Coronary artery (tissue), 2 donors: ENCODE data around the gene EHMT1.
"Not testable (repeated sequence)": the region's sequence is repeated elsewhere in the genome, so short reads cannot be mapped to it uniquely, and the experiment has no call there.

Experiments
- DNase-seq: peaks from one replicate; pipeline ENCODE4 v3.0.0-alpha.2; 2017; ENCODE audit warnings: low spot score
- H3K27ac ChIP-seq, 2 donors: fragments of 200-600 bp; sonication (generic); one replicate each; pipeline ENCODE4 v1.5.1; 2016 to 2019
- H3K4me3 ChIP-seq: fragments of 200-600 bp; sonication (generic); 2 replicates; pipeline ENCODE4 v1.5.1; 2016; ENCODE audit warnings: mild to moderate bottlenecking, moderate library complexity
- TF ChIP-seq, protein P1 (sequence below): fragments of 200-600 bp; sonication (generic); IDR thresholded peaks from one replicate; pipeline ENCODE4 v1.5.1; 2019; ENCODE audit warnings: antibody characterized with exemption

Gene EHMT1

DNA sequence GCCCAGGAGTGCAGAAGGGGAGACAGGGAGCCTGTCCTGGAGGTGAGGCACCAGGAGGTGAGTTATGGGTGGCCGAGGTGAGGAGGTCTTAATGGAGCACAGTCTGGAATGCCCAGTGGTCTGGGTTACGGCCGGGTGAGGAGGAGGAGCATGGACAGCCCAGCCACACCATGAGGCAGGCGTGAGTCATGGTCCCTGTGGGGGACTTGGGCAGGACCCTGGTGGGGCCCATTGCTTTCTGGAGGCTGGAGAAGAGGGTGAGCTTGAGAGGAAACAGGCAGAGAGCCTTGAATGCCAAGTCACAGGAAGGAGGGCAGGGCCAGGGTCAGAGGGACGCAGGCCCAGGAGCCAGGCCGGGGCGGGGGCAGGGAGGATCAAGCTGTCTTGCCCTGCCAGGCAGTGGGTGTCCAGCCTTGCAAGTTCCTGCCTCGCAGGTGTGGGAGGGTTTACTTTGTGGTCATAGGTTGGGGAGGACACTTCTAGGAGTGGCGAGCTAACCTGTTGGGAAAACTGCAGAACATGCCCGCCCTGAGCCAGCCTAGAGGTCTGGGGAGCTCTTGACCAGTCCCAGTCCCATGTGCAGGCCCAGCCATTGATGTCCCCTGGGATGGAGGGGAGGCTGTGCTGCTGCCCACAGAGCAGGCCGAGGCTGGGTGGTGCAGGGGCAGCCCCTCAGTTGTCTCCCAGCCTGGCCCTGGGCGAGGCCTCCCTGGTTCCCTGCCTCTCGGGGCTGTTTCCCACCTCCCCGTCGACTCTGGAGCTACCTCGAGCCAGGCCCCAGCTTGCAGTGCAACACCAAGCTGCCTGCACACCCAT lies 261.6 kb downstream of the EHMT1 start:
- no peak overlapping the region for H3K27ac ChIP-seq
- DNase-seq = no peak
- TF ChIP-seq, protein P1, sequence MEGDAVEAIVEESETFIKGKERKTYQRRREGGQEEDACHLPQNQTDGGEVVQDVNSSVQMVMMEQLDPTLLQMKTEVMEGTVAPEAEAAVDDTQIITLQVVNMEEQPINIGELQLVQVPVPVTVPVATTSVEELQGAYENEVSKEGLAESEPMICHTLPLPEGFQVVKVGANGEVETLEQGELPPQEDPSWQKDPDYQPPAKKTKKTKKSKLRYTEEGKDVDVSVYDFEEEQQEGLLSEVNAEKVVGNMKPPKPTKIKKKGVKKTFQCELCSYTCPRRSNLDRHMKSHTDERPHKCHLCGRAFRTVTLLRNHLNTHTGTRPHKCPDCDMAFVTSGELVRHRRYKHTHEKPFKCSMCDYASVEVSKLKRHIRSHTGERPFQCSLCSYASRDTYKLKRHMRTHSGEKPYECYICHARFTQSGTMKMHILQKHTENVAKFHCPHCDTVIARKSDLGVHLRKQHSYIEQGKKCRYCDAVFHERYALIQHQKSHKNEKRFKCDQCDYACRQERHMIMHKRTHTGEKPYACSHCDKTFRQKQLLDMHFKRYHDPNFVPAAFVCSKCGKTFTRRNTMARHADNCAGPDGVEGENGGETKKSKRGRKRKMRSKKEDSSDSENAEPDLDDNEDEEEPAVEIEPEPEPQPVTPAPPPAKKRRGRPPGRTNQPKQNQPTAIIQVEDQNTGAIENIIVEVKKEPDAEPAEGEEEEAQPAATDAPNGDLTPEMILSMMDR = no peak
- H3K4me3 ChIP-seq = no peak overlapping the region

DNA sequence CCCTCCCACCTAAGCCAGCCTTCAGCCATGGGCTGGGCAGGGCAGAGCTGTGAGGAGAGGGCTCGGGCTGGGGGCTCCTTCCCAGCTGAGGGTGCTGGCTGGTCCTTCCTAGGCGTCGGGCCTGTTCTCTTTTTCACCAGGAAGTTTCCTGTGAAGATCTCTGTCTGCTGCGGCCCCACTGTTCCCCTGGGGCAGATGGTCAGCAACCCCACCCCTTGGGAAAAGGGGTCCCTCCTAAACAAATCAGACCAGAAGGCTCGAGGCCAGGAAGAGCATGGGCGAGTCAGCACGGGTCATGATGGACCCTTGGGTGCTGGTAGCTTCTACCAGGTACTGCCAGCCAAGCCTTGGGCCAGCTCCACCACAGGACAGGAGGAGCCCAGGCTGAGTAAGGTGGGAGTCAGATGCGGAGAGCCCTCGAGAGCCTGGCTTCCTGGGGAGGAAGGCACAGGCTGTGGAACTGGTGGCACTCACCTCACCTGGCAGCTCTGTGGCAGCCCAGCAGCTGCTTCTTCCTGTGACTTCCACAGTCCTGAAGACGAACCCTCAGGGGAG lies 262.2 kb downstream of the EHMT1 start:
- H3K27ac ChIP-seq = no peak overlapping the region
- DNase-seq = no peak
- H3K4me3 ChIP-seq = no peak overlapping the region
- TF ChIP-seq, protein P1 = no peak

DNA sequence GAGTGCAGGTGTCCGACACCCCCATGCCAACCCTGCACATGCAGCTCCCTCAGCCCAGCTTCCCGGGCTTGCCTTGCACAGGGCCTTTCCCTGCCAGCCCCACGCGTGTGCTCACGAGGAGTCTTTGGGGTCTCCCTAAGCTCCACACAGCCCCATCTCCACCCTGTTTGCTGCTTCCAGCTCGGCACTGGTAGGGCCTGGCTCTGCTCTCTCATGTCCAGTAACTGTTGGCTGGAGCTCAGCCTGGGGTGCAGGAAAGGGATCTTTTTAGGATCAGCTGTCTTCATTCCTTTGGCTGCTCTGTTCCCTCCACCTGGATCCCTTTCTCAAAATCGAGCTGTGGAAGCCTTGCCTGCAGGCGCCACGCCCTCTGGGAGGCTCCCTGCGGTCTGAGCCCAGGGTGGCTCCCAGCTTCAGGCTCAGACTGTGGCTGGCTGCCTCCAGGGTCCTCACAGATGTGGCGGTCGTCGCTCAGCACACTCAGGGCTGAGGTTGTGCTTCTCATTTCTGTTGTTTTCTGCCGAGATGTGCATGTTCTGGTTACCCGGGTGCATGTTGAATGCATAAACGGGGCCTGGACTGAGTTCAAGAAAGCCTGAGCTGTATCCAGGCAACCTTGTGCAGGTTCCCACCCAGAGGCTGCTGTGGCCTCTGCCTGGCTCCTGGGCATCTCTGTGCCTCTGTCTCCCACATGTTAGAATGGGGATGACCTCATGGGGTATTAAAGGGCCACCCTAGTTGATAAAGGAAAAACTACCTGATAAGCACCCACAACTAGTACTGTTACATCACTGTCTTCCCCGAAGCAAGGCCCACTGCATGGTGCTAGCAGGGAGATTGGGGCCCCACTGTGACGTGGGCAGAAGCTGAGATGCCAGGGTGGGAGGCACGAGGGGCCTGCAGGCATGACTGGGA lies 263.0 kb downstream of the EHMT1 start:
- Histone ChIP-seq H3K4me3 (no peak overlapping the region), H3K27ac (no peak overlapping the region)
- TF ChIP-seq, protein P1 = no peak
- DNase-seq = no peak

DNA sequence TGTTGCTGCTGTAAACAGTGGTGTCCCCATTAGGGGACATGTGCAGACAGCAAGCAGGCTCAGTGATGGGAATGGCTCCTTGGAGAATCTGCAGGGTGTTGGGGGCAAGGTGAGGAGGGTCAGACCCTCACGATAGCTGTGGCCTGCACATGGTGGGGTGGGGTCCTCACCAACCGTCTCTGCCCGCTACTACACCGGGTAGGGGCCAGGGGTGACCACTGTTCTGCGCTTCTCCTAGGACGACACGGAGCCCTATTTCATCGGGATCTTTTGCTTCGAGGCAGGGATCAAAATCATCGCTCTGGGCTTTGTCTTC lies 263.7 kb downstream of the EHMT1 start:
- no peak for DNase-seq
- Histone ChIP-seq H3K4me3 (no peak overlapping the region), H3K27ac (no peak overlapping the region)
- TF ChIP-seq, protein P1 = no peak

DNA sequence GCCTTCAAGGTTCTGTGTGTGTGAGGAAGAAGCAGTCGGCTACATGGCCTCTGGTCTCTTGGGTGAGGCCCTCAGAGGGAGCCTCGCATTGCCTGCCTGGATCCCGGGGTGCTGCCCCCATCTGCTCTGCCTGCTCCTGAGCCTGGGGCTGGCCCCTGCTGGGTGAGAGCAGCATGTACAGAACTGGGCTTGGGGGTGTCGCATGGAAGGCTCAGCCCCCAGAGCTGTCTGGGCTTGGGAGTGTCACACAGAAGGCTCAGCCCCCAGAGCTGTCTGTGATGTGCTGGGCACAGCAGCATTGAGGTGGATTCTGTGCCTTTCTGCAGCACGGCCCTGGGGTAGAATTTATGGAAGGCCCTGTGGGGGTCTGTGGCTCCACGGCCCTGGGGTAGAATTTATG lies 265.2 kb downstream of the EHMT1 start:
- DNase-seq, H3K4me3 ChIP-seq, H3K27ac ChIP-seq: not testable (repeated sequence)

DNA sequence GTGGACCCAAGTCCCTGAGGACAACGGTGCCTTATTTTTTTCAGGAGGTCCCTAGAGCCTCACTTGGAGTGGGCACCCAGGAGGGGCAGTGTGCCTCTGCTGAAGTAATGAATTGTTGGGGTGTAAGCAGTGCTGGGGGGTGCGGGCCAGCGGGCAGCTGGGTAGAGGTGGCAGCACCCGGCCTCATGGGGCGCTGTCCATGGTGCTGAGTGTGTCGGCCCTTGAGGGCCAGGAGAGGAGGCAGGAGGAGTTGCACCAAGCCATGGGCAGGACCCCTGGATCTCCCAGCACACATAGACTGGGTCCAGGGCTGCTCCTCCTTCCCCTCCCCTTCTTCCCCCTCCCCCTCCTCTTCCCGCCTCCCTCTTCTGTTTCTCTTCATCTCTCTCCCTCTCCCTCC lies 265.7 kb downstream of the EHMT1 start:
- not testable (repeated sequence) for DNase-seq, H3K27ac ChIP-seq, H3K4me3 ChIP-seq

DNA sequence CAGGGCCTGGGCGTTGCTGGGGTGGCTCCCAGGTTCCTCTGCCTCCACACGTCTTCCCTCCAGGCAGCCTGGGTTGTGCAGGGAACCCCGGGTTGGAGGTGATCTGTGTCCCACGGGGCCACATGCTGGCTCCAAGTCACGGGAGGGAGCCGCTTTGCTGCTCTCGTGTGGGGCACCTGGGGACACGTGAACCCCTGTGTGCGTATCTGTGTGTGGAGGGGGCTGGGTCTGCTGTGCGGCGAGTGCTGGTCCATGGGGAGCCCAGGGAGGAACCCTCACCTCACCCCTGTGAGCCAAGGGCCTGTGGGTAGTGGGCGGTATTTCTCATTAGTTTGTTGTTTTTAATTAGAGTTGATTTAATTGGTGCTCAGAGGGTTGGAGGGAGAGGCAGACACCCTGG lies 266.3 kb downstream of the EHMT1 start:
- H3K27ac ChIP-seq, H3K4me3 ChIP-seq, DNase-seq: not testable (repeated sequence)
